GM19025 (cell line): ENCODE data around the gene TNFSF12.

Experiments
- ATAC-seq: cut with Tn5 transposase; IDR thresholded peaks from one replicate; pipeline ENCODE4 v1.9.1; 2021; ENCODE audit warnings: mild to moderate bottlenecking, low read depth, moderate library complexity; ENCODE audit not compliant: unreplicated experiment

TNFSF12 gene

DNA sequence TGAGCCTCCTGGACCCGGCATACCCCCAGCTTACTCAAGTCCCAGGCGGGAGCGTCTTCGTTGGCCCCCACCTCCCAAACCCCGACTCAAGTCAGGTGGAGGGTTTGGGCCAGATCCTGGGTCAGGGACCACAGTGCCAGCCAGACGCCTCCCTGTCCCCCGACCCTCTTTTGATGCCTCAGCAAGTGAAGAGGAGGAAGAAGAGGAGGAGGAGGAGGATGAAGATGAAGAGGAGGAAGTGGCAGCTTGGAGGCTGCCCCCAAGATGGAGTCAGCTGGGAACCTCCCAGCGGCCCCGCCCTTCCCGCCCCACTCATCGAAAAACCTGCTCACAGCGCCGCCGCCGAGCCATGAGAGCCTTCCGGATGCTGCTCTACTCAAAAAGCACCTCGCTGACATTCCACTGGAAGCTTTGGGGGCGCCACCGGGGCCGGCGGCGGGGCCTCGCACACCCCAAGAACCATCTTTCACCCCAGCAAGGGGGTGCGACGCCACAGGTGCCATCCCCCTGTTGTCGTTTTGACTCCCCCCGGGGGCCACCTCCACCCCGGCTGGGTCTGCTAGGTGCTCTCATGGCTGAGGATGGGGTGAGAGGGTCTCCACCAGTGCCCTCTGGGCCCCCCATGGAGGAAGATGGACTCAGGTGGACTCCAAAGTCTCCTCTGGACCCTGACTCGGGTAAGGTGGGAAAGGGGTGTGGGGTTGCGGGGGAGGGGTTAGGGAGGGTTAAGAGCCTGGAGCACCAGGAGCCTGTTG is 14.4 kb downstream of the TNFSF12 start:
- no peak for ATAC-seq

DNA sequence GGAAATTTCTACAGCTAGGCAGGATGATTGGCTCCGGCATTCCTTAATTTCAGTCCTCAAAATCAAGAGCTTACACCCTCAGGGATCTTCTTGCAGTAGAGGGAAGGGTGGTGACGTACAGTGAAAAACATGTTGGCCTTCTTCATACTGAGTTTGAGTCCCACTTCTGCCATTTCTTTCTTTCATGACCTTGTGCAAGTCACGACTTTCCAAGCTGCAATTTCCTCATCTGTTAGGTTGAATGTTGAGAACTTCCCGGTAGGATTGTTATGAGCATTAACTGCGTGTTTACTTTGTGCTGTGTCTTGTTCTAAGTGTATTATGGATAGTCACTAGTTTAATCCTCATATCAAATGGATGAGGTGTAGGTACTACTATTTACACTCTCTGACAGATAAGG is 20.7 kb downstream of the TNFSF12 start:
- ATAC-seq, result no peak

DNA sequence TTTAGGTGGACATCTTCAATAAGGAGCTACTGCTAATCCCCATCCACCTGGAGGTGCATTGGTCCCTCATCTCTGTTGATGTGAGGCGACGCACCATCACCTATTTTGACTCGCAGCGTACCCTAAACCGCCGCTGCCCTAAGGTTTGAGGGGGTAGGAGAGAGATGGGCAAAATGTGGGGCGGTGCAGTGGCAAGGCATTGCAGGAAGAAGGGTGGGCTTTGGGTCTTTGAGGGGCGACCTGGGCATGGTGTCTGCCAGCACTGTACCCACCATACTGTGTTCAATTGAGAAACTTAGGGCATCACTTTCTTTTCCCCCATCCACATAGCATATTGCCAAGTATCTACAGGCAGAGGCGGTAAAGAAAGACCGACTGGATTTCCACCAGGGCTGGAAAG is 21.5 kb downstream of the TNFSF12 start:
- ATAC-seq, result no peak

DNA sequence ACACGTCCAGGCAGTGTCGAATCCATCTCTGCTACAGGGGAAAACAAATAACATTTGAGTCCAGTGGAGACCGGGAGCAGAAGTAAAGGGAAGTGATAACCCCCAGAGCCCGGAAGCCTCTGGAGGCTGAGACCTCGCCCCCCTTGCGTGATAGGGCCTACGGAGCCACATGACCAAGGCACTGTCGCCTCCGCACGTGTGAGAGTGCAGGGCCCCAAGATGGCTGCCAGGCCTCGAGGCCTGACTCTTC is 23.4 kb downstream of the TNFSF12 start:
- peak; percentile 90 for ATAC-seq

DNA sequence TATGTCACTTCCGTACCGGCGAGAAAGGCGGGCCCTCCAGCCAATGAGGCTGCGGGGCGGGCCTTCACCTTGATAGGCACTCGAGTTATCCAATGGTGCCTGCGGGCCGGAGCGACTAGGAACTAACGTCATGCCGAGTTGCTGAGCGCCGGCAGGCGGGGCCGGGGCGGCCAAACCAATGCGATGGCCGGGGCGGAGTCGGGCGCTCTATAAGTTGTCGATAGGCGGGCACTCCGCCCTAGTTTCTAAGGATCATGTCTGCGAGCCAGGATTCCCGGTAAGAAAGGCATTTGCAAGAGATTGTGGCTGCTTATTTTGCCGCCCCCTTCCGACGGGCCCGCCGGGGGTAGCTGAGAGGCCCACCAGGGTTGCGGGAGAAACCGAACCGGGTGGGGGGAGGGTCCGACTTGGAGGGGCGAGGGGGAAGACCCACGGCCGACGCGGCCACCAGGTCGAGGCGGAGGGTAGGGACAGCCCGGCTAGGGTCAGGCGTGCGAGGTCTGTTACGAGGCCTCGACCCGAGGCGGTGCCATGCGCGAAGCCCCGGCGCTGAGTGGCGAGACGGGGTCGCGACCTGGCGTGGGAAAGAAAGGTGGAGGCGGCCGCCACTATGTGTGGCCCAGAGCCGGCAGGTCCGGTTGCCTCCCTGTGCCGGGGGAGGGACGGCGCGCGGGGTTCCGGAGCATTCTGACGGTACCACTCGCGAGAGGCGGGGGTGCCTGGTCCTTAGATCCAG is 23.9 kb downstream of the TNFSF12 start:
- ATAC-seq, result no peak

DNA sequence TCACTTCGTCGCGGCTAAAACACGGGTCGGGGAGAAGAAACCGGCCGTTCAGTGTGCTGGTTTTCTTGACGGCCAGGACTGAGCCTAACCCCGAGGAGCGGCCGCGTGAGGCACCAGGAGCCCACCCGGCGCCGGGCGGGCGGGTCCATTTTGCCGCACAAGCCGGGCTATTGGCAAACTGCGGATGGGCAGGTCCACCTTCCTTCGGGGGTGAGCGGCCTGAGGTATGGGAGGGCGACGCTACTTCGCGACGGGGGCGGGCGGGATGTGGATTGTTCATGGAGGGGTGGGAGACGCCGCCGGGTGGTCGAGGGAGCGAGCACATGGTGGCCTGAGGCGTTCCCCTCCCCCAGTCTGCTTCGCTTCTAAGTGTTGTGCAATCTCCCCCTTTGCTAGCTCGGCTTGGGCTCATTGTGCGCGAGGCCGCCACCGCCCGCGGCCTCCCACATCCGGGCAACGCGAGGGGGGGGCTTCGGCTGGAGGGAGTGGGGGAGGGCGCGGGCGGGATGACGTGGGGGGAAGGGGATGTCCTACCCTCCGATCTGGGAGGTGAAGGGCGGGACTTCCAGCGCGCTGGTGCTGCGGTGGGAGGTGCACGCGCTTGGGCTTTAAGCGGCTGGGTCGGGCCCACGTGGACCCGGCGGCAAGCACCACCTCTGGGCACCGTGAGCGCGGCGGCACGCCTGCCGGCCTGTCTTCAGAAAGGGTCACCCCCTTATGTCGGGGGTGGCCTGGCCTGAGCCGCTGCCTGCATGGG is 24.6 kb downstream of the TNFSF12 start:
- ATAC-seq, result no peak

DNA sequence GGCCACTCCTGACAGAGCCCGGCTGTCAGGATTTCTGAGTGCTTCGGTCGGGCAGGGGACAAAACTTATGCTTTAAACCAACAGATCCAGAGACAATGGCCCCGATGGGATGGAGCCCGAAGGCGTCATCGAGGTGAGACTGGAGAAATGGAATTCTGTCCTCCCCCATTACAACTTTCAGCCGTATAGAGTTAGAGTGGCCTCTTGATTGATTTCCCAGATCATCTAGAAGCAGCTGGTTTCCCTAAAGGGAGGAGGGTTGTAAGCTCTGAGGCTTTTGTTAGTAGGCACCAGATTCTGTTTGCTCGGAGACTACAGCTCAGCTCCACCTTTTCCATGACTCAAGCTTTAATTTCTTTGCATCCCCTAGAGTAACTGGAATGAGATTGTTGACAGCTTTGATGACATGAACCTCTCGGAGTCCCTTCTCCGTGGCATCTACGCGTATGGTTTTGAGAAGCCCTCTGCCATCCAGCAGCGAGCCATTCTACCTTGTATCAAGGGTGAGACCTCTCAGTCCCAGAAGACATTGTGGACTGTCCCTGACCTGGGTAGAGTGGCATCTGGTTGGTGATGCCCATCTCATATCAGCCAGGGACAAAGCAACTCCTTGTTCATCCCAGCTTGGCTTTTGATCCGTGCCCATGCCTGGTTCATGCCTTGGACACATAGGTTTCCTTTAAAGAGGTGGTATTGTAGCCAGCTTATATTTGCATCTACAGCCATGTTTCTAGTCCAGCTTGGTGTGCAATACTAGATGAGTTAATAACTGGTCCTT is 25.5 kb downstream of the TNFSF12 start:
- no peak for ATAC-seq

DNA sequence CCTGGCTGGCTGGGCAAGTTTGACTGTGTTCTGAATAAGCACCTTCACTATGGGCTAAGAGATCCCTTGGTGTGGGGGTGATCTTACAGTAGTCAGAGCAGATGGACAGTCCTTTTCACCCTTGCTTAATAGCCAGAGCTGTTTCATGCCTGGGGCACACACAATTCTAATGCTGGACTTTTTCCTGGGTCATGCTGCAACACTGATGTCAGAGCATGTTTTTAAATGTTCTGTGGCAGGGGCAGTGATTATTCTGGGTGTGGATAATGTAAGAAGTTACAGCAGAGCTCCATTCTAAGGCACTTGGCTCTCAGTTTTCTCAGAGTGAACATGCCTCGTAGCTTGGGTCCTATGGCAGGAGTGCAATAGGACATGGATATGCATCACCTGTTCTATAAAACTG is 26.6 kb downstream of the TNFSF12 start:
- no peak for ATAC-seq

DNA sequence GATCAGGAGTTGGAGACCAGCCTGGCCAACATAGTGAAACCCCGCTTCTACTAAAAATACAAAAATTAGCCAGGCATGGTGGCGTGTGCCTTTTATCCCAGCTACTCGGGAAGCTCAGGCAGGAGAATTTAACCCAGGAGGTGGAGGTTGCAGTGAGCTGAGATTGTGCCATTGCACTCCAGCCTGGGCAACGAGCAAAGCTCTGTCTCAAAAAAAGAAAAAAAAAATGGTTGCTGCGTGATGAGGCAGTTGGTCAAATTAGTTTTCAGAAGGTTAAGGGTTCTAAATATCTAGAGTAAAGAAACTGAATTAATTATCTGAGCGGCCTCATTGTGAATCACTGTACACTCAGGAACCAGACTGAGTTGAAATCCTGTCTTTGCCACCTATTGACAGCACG is 27.1 kb downstream of the TNFSF12 start:
- ATAC-seq, result no peak

DNA sequence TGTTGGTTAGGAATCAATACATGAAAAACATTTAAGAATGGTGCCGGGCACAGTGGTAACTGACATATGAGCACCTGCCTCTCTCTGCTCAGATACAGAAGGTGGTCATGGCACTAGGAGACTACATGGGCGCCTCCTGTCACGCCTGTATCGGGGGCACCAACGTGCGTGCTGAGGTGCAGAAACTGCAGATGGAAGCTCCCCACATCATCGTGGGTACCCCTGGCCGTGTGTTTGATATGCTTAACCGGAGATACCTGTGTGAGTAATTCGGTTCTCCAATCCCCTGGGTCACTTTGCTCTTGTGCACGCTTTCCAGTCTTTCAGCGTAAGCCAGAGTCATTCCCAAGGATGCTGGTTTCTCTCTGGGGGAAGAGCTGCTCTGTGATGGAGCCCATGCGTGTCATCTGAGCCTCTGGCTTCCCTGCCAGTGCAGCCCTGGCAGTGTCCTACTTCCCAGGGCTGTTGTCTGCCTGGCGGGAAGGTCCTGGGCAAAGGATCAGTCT is 27.6 kb downstream of the TNFSF12 start:
- no peak for ATAC-seq

DNA sequence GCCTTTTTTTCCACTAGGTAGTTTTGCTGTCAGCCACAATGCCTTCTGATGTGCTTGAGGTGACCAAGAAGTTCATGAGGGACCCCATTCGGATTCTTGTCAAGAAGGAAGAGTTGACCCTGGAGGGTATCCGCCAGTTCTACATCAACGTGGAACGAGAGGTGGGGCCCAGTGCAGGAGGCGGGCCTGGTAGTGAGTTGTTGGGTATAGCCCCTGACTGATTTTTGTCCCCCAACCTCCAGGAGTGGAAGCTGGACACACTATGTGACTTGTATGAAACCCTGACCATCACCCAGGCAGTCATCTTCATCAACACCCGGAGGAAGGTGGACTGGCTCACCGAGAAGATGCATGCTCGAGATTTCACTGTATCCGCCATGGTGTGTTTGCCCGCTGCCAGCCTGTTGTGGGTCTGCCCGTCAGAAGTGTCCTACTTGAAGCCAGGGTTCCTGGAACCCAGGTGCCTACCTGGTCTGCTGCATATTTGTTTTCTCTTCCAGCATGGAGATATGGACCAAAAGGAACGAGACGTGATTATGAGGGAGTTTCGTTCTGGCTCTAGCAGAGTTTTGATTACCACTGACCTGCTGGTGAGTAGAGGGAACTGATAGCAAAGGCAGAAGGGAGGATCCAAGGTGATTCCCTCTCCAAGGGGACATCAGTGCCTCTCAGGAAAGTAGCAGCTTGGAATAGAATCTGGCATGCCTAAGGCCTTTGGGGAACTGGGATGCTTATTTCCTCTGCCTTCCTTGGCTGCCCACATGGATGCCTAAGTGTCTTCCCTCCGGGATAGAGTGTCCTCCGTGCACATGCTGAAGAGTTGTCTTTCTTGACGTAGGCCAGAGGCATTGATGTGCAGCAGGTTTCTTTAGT is 28.7 kb downstream of the TNFSF12 start:
- no peak for ATAC-seq

DNA sequence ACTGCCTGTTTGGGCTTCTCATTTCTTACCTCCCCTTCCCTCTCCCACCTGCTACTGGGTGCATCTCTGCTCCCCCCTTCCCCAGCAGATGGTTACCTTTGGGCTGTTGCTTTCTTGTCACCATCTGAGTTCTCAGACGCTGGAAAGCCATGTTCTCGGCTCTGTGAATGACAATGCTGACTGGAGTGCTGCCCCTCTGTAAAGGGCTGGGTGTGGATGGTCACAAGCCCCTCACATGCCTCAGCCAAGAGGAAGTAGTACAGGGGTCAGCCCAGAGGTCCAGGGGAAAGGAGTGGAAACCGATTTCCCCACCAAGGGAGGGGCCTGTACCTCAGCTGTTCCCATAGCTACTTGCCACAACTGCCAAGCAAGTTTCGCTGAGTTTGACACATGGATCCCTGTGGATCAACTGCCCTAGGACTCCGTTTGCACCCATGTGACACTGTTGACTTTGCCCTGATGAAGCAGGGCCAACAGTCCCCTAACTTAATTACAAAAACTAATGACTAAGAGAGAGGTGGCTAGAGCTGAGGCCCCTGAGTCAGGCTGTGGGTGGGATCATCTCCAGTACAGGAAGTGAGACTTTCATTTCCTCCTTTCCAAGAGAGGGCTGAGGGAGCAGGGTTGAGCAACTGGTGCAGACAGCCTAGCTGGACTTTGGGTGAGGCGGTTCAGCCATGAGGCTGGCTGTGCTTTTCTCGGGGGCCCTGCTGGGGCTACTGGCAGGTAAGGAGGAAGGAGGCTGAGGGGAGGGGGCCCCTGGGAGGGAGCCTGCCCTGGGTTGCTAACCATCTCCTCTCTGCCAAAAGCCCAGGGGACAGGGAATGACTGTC is 30.4 kb downstream of the TNFSF12 start, which contains the start of gene CD68:
Gene CD68 (plus strand): TSS at position 638 of the 833 bp plus-strand sequence. CDS start 40 bp downstream, at position 678.
- peak; percentile 34 for ATAC-seq

DNA sequence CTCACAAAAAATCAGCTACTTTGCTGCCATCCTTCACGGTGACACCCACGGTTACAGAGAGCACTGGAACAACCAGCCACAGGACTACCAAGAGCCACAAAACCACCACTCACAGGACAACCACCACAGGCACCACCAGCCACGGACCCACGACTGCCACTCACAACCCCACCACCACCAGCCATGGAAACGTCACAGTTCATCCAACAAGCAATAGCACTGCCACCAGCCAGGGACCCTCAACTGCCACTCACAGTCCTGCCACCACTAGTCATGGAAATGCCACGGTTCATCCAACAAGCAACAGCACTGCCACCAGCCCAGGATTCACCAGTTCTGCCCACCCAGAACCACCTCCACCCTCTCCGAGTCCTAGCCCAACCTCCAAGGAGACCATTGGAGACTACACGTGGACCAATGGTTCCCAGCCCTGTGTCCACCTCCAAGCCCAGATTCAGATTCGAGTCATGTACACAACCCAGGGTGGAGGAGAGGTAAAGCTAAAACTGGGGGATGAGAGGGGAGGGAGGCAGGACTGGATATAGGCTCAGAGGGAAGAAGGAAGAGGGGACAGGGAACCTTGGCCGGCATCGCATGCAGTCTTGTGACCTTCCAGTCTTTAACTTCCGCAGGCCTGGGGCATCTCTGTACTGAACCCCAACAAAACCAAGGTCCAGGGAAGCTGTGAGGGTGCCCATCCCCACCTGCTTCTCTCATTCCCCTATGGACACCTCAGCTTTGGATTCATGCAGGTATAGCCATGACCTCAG is 31.2 kb downstream of the TNFSF12 start:
- ATAC-seq, result no peak

DNA sequence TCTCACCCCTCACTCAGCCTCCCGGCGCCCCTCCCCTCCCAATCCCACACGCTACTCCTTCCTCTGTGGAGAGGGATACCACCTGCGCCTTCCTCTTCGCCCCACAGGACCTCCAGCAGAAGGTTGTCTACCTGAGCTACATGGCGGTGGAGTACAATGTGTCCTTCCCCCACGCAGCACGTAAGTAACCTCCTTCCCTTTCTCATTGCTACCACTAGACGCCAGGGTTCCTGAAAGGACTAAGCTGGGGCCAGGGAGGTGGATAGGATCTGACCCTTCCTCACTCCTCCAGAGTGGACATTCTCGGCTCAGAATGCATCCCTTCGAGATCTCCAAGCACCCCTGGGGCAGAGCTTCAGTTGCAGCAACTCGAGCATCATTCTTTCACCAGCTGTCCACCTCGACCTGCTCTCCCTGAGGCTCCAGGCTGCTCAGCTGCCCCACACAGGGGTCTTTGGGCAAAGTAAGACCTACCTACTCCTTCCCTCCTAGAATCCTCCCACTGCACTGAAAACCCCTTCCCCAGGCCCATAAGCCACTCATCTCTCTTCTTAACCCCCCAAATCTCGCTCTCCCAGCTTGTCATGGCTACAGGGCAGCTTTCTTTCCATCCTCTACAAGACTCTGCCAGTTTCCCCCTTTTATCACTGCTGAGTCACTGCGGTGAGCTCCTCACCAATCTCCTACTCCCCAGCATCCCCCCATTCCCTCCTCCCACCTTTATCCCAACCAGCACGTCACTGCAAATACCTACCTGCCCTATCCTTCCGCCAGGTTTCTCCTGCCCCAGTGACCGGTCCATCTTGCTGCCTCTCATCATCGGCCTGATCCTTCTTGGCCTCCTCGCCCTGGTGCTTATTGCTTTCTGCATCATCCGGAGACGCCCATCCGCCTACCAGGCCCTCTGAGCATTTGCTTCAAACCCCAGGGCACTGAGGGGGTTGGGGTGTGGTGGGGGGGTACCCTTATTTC is 32.0 kb downstream of the TNFSF12 start:
- ATAC-seq, result no peak

DNA sequence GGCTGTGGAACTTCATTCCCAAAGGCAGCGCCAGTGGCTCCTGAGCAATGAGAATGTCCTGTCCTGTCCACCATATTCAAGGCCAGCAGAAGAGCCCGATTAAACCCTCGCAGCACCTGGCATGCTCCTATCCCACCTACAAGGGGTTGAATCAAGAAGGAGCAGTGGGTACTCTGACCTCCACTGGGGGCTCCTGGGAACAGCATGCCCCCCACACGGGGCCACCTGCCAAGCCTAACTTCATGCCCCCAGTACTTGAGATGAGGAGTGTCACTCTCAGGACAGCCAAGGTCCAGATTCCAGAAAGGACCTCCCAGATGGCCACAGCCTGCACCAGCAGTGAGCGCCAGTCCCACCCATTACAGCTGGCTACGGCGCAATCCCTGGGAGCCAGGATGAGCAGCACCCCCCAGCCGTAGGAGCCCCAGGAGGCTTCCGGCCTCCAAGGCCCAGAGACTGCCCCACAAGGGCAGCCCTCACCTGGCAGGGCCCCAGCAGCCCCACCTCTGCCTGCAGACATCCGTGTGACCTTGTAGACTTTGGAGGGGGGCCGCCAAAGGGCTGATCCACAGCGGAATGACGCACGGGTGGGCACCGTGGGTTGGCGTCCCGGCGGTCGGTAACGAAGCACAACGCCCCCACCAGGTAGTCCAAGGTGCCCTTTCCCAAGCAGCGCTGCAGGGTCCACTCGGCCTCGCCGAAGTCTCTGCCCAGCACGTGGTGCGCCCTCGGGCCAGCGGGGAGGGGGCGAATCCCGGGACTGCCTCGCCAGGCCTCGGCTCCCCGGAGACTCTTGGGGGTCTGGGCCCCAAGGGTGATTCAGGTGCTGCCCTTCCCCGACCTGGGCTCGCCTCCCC is 33.8 kb downstream of the TNFSF12 start:
- no peak for ATAC-seq
